AG09319 (cell line): ENCODE results near the gene SARS1.

ENCODE experiments used
- DNase-seq: peaks from one replicate; pipeline ENCODE4 v3.0.0-alpha.2; 2010; ENCODE audit warnings: low read depth; ENCODE audit errors: extremely low read depth
- CTCF ChIP-seq: IDR thresholded peaks from 2 replicates; pipeline ENCODE4 v1.5.1; 2011; ENCODE audit warnings: low read depth, mild to moderate bottlenecking, inconsistent platforms, low read length, moderate library complexity

Gene SARS1

GRCh38 chr1:109241841-109242345 is 28.2 kb downstream of the SARS1 start:
- no peak for DNase-seq
- no peak for TF ChIP-seq CTCF

GRCh38 chr1:109242387-109242786 is 28.7 kb downstream of the SARS1 start:
- TF ChIP-seq CTCF, result no peak
- DNase-seq, result no peak

GRCh38 chr1:109243221-109243620 is 29.5 kb downstream of the SARS1 start:
- no peak for TF ChIP-seq CTCF
- no peak for DNase-seq

GRCh38 chr1:109243860-109244552 is 30.3 kb downstream of the SARS1 start:
- TF ChIP-seq CTCF, result no peak
- DNase-seq, result no peak

- no peak for DNase-seq
- no peak for TF ChIP-seq CTCF
Observed at GRCh38 chr1:109246141-109246551, 32.4 kb downstream of the SARS1 start.

GRCh38 chr1:109247401-109248365 is 34.0 kb downstream of the SARS1 start:
- no peak for DNase-seq

More at GRCh38 chr1:109247401-109248365, 34.0 kb downstream of the SARS1 start:
- no peak for TF ChIP-seq CTCF
